ENCODE measurements around the gene XIRP2.

The XIRP2 gene

GRCh38 chr2:166921261-166921896 is 33.1 kb downstream of the XIRP2 start:
- no peak for DNase-seq (ENCODE audit: low read depth)
- H3K4me3 ChIP-seq (ENCODE audit: control insufficient read depth, low read depth, low read length): no peak overlapping the region
- TF ChIP-seq CTCF (conservative IDR thresholded peaks at IDR 0.05; ENCODE audit: control insufficient read depth, insufficient read depth, low read depth, low read length): no peak

- no peak overlapping the region for H3K4me3 ChIP-seq (ENCODE audit: control insufficient read depth, low read depth, low read length)
- DNase-seq (ENCODE audit: low read depth): no peak
- no peak for TF ChIP-seq CTCF (conservative IDR thresholded peaks at IDR 0.05; ENCODE audit: control insufficient read depth, insufficient read depth, low read depth, low read length)
These were observed 36.7 kb downstream of the XIRP2 start for GRCh38 chr2:166924967-166925366.

- TF ChIP-seq CTCF (conservative IDR thresholded peaks at IDR 0.05; ENCODE audit: control insufficient read depth, insufficient read depth, low read depth, low read length): no peak
- H3K4me3 ChIP-seq (ENCODE audit: control insufficient read depth, low read depth, low read length): no peak overlapping the region
- no peak for DNase-seq (ENCODE audit: low read depth)
These were observed 38.4 kb downstream of the XIRP2 start for GRCh38 chr2:166926657-166927056.

GRCh38 chr2:166932032-166932431 is 43.8 kb downstream of the XIRP2 start:
- DNase-seq (ENCODE audit: low read depth): peak; percentile 13
- TF ChIP-seq CTCF (conservative IDR thresholded peaks at IDR 0.05; ENCODE audit: control insufficient read depth, insufficient read depth, low read depth, low read length): no peak
- H3K4me3 ChIP-seq (ENCODE audit: control insufficient read depth, low read depth, low read length): no peak overlapping the region

GRCh38 chr2:166934817-166935216 is 46.5 kb downstream of the XIRP2 start:
- H3K4me3 ChIP-seq (ENCODE audit: control insufficient read depth, low read depth, low read length): no peak overlapping the region
- no peak for DNase-seq (ENCODE audit: low read depth)
- TF ChIP-seq CTCF (conservative IDR thresholded peaks at IDR 0.05; ENCODE audit: control insufficient read depth, insufficient read depth, low read depth, low read length): no peak

- DNase-seq (ENCODE audit: low read depth): no peak
- no peak for TF ChIP-seq CTCF (conservative IDR thresholded peaks at IDR 0.05; ENCODE audit: control insufficient read depth, insufficient read depth, low read depth, low read length)
- H3K4me3 ChIP-seq (ENCODE audit: control insufficient read depth, low read depth, low read length): no peak overlapping the region
These were observed 54.1 kb downstream of the XIRP2 start for GRCh38 chr2:166942377-166942776.

- no peak for TF ChIP-seq CTCF (conservative IDR thresholded peaks at IDR 0.05; ENCODE audit: control insufficient read depth, insufficient read depth, low read depth, low read length)
- no peak overlapping the region for H3K4me3 ChIP-seq (ENCODE audit: control insufficient read depth, low read depth, low read length)
- no peak for DNase-seq (ENCODE audit: low read depth)
These were observed 56.6 kb downstream of the XIRP2 start for GRCh38 chr2:166944909-166945308.

All from fibroblast of mammary gland (primary cell).